HepG2 (cell line): ENCODE data around the gene PRSS21.

Experiments used
- CTCF ChIP-seq: sonication (generic); formaldehyde crosslinking; IDR thresholded peaks from 2 replicates; pipeline ENCODE4 v1.5.0; 2020; ENCODE audit warnings: mild to moderate bottlenecking, missing genetic modification reagents, moderate library complexity
- FIP1L1 ChIP-seq: fragments of 200-400 bp; formaldehyde crosslinking; IDR thresholded peaks from 2 replicates; pipeline ENCODE4 v1.6.1; 2018; ENCODE audit warnings: low read depth, mild to moderate bottlenecking, low read length, moderate library complexity, borderline replicate concordance; ENCODE audit not compliant: insufficient read depth
- KAT2B ChIP-seq: fragments of 150-350 bp; IDR thresholded peaks from 2 replicates; pipeline ENCODE4 v1.6.1; 2014; ENCODE audit warnings: low read depth, low read length, borderline replicate concordance
- MEF2D ChIP-seq: sonication (generic); formaldehyde crosslinking; IDR thresholded peaks from 2 replicates; pipeline ENCODE4 v1.5.1; 2020; ENCODE audit warnings: mild to moderate bottlenecking, missing genetic modification reagents
- MLX ChIP-seq: IDR thresholded peaks from 2 replicates; pipeline ENCODE4 v1.6.1; 2016
- NFE2 ChIP-seq: sonication (generic); formaldehyde crosslinking; IDR thresholded peaks from 2 replicates; pipeline ENCODE4 v1.4.0; 2020; ENCODE audit warnings: missing genetic modification reagents
- POLR2AphosphoS5 ChIP-seq: IDR thresholded peaks from 2 replicates; pipeline ENCODE4 v1.6.1; 2012; ENCODE audit warnings: low read depth, low read length
- TAF1 ChIP-seq: sonication (generic); formaldehyde crosslinking; IDR thresholded peaks from 2 replicates; pipeline ENCODE4 v1.4.0; 2020; ENCODE audit warnings: missing genetic modification reagents
- USF2 ChIP-seq, 2 experiments: sonication (generic) in 1 of 2; formaldehyde crosslinking in 1 of 2; IDR thresholded peaks; 2 replicates each; pipeline versions ENCODE4 v1.5.1 to v1.6.1; 2011 to 2020; ENCODE audit warnings: borderline replicate concordance in 1 of 2, low read depth in 1 of 2, low read length in 1 of 2, mild to moderate bottlenecking in 1 of 2, missing genetic modification reagents in 1 of 2, moderate library complexity in 1 of 2
- ZBTB33 ChIP-seq: sonication (generic); formaldehyde crosslinking; IDR thresholded peaks from 2 replicates; pipeline ENCODE4 v1.4.0; 2020; ENCODE audit warnings: missing genetic modification reagents
- ZFY ChIP-seq: sonication (generic); formaldehyde crosslinking; IDR thresholded peaks from 2 replicates; pipeline ENCODE4 v1.4.0; 2020; ENCODE audit warnings: missing genetic modification reagents
- ZNF512 ChIP-seq: sonication (generic); formaldehyde crosslinking; IDR thresholded peaks from 2 replicates; pipeline ENCODE4 v1.4.0; 2020; ENCODE audit warnings: mild to moderate bottlenecking, missing genetic modification reagents
- ZNF678 ChIP-seq: sonication (generic); formaldehyde crosslinking; IDR thresholded peaks from 2 replicates; pipeline ENCODE4 v1.4.0; 2020; ENCODE audit warnings: mild to moderate bottlenecking, missing genetic modification reagents

GRCh38 chr16:2856686-2857450 lies 39.8 kb downstream of the PRSS21 start:
- TF ChIP-seq CTCF, result no peak
- no peak for TF ChIP-seq ZNF512
- no peak for TF ChIP-seq NFE2 (CRISPR knock-in tag)
- no peak for TF ChIP-seq ZBTB33 (CRISPR knock-in tag)
- TF ChIP-seq ZNF678 (CRISPR knock-in tag), result no peak
- no peak for TF ChIP-seq ZFY (CRISPR knock-in tag)
- TF ChIP-seq TAF1, result no peak
- no peak for TF ChIP-seq POLR2AphosphoS5
- no peak for TF ChIP-seq MEF2D
- no peak for TF ChIP-seq KAT2B
- no peak for TF ChIP-seq MLX (CRISPR knock-in tag)
- TF ChIP-seq FIP1L1, result no peak
- no peak for TF ChIP-seq USF2 (IDR thresholded peaks at IDR 0.05; ENCODE audit: low read depth, low read length)
- TF ChIP-seq USF2 (CRISPR knock-in tag; IDR thresholded peaks at IDR 0.05; ENCODE audit: borderline replicate concordance), result no peak
